SU-DHL-6 (cell line): ENCODE measurements around the gene TNFRSF11A.

Source experiments
- EZH2phosphoT487 ChIP-seq: fragments of 200-600 bp; sonication (generic), shearing (Covaris generic); conservative IDR thresholded peaks from 2 replicates; pipeline ENCODE4 v1.6.1; 2018; ENCODE audit warnings: mild to moderate bottlenecking, antibody characterized with exemption, low read length, moderate library complexity, mixed read lengths
- TF ChIP-seq, protein P1 (sequence below): fragments of 200-600 bp; sonication (generic); IDR thresholded peaks from one replicate; pipeline ENCODE4 v1.5.1; 2017; ENCODE audit warnings: antibody characterized with exemption, mild to moderate bottlenecking, low read length, moderate library complexity; ENCODE audit not compliant: insufficient read depth, poor library complexity, severe bottlenecking

DNA sequence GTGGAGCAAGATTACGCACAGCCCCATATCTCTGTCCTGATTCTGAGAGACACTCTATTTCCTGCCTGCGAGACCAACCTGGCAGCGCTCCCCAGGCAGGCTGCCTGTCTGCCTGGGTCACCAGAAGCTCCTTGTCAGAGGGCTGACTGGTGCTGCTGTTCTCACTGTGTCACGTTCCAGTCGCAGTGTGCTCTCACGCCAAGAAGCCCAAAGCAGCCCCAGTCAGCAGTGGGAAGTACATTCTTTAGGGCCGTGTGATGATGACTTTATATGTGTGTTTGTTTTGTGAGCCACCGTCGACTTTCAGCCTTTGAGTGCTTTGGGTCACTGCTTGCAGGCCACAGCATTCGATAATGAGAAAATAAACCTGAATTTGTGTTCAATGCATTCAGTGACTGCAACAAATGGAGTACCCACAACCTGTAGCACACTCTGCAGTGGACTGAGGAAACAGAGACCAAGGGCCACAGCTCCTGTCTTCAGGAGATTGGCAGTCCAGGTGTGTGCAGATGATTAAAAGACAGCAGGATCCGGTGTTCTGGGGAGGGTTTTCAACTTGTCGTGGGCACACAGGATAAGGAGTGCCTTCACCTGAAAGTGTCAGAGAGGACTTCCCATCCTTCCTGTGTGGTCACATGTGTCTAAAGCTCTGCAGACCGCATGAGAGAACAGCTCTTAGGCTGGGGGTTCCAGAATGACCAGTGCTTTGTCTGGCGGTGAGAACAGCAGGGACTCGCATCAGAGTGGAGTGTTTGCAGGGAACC, 4.8 kb downstream of the TNFRSF11A start:
- TF ChIP-seq, protein P1, sequence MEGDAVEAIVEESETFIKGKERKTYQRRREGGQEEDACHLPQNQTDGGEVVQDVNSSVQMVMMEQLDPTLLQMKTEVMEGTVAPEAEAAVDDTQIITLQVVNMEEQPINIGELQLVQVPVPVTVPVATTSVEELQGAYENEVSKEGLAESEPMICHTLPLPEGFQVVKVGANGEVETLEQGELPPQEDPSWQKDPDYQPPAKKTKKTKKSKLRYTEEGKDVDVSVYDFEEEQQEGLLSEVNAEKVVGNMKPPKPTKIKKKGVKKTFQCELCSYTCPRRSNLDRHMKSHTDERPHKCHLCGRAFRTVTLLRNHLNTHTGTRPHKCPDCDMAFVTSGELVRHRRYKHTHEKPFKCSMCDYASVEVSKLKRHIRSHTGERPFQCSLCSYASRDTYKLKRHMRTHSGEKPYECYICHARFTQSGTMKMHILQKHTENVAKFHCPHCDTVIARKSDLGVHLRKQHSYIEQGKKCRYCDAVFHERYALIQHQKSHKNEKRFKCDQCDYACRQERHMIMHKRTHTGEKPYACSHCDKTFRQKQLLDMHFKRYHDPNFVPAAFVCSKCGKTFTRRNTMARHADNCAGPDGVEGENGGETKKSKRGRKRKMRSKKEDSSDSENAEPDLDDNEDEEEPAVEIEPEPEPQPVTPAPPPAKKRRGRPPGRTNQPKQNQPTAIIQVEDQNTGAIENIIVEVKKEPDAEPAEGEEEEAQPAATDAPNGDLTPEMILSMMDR = no peak
- no peak for TF ChIP-seq EZH2phosphoT487
